DND-41 (cell line): ENCODE measurements around the gene FBXW11.

Experiments
- CTCF ChIP-seq: IDR thresholded peaks from 2 replicates; pipeline ENCODE4 v1.5.1; 2012; ENCODE audit warnings: borderline replicate concordance, low read length, moderate library complexity, mild to moderate bottlenecking; ENCODE audit not compliant: poor library complexity, severe bottlenecking; ENCODE audit errors: extremely low read depth
- EZH2 ChIP-seq: IDR thresholded peaks from 3 replicates; pipeline ENCODE4 v1.6.1; 2012; ENCODE audit warnings: borderline replicate concordance, low read depth, mild to moderate bottlenecking, moderate library complexity, low read length, inconsistent platforms; ENCODE audit not compliant: severe bottlenecking

GRCh38 chr5:171914726-171915338, 91.6 kb downstream of the FBXW11 start:
- TF ChIP-seq CTCF = no peak
- no peak for TF ChIP-seq EZH2
